ENCODE measurements around the gene POLK.
"Not testable (repeated sequence)": the region's sequence is repeated elsewhere in the genome, so short reads cannot be mapped to it uniquely, and the experiment has no call there.

POLK gene

DNA sequence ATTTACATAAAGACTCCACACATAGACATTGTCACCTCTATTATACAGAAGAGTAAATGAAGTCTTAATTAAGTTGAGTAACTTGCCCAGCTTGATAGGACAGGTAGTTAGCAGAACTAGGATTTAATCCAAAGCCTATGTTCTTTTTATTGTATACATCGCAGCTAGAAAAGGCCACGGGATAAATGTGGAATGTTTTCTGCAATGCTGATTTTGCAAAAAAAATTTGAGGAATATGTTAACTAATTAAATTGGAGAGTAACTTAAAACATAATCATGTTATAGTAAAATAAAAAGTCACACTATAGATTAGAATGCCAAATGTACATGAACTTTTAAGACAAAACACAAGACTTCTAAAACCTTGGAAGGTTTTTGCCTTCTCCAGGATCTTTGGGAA, 41.1 kb downstream of the POLK start:
- no peak for DNase-seq

DNA sequence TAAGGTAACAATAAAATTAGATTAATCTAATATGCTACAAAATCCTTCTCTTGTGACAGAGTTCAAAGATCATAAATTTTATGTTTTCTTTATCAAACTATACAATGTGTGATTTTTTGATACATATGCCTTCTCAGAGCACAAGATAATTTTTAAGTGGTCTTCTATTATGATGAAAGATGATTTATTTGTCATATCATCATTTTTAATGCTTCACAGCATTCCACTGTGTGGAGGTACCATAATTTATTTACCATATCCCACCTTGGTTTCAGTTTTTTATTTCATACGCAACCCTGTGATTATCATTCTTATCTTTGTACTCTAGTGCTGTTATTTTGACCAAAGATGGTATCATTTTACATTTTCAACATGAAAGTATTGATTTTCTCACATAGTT, 41.7 kb downstream of the POLK start:
- no peak for DNase-seq

DNA sequence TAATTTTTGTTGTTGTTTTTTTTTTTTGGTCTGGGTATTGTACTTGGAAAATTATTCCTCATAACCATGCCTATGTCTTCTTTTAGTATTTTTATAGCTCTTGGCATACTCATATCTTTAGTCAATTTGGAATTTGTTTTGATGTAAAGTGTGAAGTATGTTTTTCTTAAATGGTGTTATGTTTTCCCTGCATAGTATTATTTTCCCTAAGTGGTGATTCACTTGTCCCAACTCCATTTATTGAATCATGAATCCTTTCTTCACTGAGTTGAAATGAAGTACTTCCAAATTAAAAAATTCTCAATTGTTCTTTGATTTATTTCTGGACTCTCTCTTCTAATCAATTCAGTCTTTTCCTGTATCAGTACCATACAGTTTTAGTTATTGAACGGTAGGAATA, 46.5 kb downstream of the POLK start:
- no peak for DNase-seq

DNA sequence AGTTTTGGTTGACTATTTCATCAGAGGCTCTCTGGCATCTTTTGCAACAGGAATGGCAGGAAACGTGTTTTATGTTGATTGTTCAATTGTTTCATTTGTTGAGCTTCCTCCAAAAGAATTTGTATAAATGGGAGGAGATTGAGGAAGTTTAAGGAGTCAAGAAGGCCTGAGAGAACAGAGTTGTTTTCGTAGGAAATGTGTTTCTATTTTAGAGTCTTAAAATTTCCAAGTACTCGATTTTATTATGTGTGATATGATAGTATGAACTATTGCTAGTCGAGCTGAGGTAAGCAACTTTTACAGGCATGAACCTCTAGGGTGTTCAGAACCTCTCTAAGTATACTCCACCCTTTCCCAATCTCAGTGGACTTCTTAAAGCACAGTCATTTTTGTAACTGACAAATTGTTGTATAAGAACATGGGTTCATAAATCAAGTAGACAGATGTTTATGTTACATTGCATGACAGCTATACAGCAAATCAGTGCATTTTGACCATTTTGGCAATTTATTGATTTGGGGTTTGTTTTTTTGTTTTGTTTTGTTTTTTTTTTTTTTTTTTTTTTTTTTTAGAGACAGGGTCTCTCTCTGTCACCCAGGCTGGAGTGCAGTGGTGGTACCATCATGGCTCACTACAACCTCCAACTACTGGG, 47.4 kb downstream of the POLK start:
- DNase-seq, result no peak

DNA sequence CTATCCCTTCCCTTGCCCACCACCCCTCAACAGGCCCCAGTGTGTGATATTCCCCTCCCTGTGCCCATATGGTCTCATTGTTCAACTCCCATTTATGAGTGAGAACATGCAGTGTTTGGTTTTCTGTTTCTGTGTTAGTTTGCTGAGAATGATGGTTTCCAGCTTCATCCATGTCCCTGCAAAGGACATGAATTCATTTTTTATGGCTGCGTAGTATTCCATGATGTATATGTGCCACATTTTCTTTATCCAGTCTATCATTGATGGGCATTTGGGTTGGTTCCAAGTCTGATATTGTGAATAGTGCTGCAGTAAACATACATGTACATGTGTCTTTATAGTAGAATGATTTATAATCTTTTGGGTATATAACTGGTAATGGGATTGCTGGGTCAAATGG, 49.0 kb downstream of the POLK start:
- not testable (repeated sequence) for DNase-seq

DNA sequence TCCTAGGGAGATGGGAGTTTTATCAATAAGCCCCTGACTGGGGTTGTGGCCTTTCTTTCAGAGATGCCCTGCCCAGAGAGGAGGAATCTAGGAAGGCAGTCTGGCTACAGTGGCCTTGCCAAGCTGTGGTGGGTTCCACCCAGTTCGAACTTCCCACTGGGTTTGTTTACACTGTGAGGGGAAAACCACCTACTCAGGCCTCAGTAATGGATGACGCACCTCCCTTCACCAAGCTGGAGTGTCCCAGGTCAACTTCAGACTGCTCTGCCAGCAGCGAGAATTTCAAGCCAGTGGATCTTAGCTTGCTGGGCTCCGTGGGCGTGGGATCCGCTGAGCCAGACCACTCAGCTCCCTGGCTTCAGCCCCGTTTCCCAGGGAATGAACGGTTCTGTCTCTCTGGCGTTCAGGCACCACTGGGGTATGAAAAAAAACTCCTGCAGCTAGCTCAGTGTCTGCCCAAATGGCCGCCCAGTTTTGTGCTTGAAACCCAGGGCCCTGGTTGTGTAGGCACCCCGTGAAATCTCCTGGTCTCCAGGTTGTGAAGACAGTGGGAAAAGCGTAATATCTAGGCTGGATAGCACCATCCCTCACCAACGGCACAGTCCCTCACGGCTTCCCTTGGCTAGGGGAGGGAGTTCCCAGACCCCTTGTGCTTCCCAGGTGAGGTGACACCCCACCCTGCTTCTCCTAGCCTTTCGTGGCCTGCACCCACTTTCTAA, 54.5 kb downstream of the POLK start:
- DNase-seq, result peak in 1 of 2 experiments; percentile 34

DNA sequence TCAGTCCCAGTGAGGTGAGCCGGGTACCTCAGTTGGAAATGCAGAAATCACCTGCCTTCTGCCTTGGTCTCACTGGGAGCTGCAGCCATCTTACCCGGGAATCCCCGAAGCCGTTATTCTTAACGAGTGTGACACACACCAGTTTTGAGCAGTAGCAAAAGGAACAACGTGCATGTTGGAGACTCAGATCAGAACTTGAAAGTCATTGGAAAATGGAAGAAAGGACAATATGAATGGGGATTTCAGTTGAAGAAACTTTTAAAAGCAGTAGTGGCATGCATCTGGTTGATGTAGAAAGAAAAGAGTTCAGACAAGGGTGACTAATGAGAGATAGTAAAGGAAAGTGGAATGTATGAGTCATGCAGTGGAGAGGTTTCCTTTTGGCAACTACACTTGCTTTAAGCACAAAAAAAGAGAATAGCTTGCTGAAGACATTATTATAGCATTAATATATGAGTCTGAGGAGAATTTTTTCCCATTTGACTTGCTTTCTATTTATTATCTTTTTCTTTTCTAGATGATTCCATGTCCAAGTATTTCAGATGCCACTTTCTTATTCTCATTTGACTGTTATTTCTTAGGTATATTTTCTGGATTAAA, 55.1 kb downstream of the POLK start:
- DNase-seq, result peak; percentile 67 to 68

DNA sequence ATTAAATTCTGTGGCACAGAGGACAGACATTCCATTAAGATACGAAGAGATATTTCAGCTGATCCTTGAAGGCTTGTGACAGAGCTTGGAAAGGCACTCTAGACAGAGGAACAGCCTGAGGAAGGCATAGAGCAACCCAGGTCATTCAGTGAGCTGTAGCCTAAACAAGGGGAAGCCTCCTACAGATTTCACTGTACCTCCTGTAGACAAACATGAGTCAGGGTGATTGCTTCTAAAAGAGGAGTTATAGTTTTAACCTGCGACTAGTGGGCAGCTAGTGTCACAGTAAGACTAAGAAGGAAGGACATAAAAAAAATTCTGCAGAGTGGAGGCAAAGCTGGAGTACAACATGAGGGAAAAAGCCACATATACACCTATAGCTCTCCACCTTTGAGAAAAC, 56.0 kb downstream of the POLK start:
- peak in 1 of 2 experiments; percentile 35 for DNase-seq

DNA sequence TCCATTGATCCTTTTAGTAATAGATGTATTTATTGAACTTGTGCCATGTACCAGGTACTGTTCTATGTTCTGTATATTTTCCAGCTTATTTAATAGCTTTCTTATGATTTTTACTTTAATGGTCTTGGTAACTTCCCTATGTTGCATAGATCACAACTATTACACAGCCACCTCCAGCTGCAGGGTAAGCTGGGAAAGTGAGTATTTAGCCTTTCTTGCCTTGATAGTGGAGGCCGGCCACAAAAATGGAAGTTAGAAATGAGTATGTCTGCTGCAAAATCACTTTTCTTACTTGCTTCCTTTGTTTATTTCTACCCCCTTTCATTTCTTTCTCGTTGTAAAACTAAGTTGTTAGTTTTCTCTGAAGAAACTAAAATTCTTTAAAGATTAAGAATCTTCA, 56.5 kb downstream of the POLK start:
- DNase-seq, result no peak

DNA sequence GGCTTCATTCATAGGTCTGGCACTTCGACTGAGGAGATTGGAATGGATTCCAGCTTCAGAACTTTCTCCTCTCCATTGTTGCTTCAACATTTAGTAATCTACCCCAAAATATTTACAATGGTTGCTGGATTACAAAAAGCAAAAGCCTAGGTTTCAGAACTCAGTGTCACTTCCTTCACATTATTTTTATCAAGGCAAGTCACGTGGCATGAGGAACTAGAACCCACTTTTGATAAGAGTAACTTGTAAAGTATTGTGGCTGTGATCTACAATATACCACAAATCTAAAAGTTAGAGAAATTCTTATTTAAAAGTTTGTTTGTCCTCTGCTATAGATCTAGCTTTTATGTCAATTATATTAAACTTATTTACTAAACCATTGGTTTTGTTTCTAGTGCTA, 59.9 kb downstream of the POLK start:
- DNase-seq, result no peak

DNA sequence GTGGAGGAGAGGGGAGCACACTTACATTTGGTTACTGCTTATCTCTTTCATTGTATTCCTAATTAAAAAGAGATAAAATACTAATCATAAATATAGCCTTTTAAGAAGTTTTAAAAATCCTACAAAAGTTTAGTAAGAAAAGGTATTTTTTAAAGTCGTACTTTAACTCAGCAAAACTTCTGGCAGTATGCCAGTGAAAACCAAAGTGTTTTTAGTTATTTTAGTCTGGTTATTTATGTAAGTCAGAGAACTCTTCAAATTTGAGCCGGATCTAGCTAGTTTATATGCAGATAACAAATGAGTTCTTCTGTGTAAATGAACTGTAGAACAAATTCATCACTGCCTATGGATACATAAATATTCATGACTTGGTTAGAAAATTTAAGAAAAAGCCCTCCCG, 63.1 kb downstream of the POLK start:
- no peak for DNase-seq

DNA sequence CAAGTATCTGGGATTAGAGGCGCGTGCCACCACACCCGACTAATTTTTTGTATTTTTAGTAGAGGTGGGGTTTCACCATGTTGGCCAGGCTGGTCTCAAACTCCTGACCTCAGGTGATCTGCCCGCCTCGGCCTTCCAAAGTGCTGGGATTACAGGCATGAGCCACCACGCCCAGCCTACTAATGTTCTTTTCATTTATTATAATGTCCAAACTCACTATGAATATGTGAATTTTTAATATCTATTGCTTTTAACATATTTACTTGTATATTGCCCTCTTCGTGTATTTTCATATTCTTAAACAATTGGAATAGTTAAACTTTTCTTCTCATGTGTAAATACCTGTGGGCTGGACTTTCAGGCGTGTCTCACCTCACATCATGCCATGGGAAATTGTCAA, 66.6 kb downstream of the POLK start:
- not testable (repeated sequence) for DNase-seq

DNA sequence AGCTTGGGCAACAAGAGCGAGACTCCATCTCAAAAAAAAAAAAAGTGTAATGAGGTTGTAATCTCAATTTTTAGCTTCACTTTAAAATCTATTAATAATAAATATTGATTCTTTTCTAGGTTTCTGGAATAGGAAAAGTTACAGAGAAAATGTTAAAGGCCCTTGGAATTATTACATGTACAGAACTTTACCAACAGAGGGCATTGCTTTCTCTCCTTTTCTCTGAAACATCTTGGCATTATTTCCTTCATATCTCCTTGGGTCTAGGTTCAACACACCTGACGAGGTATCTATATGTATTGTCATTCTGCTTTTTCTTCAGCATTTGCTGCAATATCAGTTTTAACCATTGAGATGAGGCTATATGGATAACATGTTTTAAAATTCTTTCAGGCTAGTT, 73.0 kb downstream of the POLK start:
- DNase-seq, result no peak

DNA sequence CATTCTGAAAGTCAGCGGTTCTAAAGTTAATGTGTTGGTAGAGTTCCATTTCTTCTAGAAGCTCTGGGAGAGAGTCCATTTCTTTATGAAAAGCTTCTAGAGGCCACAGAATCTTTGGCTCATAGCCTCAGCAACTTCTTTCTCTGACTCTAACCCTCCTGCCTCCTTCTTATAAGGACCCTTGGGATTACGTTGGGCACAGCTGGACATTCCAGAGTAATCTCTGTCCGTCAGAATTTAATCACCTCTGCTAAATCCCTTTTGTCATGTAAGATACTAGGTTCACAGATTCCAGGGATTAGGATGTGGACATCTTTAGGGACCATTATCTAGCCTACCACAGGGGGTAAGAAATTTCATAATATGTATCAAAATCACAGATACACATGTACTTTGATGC, 77.0 kb downstream of the POLK start:
- no peak for DNase-seq

DNA sequence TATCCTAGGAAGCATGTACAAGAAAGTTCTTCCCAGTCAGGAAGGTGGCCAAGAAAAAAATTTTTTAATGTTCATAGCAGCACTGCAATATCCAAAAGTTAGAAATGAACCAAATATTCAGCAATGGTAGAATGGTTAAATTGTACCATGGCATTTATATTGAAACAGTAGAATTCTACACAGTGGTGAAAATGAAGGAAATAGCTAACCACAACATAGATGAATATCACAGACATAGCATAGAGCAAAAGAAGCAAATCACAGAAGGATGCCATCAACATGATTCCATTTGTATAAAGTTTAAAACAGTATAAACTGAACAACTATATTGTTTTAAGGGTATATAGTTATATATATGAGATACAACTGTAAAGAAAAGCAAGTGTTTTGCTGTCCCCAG, 88.8 kb downstream of the POLK start:
- DNase-seq, result no peak

DNA sequence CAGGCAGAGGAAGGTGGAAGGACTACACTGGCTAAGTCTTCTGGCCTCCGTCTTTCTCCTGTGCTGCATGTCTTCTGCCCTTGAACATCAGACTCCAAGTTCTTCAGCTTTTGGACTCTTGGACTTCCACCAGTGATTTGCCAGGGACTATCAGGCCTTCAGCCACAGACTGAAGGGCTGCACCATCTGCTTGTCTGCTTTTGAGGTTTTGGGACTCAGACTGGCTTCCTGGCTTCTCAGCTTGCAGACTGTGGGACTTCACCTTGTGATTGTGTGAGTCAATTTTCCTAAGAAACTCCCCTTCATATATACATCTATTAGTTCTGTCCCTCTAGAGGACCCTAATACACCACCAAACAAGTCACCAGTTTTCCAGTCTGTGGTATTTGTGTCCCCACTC, 89.9 kb downstream of the POLK start:
- DNase-seq, result no peak

DNA sequence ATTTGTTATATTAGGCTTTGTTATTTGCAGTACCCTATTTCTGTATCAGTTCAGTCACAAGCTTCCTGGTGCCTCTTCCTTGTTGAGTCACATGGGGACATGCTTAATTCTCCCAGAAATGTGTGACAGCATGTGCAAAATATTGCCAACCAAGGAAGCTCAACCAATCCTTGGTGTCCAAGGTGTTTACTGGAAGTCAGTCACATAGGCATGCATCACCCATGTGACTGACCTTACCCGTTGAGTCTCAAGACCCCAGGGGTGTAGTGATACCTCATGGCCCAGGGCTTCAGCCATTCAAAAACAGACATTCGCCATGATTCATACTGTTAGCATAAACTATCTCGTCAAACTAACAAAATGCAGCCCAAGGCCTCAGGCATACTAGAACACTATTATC, 90.3 kb downstream of the POLK start:
- DNase-seq, result no peak

DNA sequence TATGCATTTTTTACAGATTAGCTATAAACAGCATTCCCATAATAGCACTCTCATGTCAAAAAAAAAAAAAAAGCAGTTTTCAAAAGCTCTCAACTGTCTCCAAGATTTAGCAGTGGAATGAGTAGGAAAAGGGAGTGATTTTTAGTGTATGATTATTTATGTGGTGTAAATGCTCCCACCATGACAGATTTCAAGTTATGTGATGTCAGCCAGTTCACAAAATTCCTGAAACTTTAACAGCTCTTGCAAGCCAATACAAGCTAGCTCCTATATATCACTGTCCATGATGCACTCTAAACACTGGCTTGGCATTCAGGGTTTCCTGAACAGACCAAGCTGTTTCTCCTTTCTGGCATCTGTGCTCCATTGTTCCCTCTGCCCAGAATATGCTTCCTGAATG, 91.7 kb downstream of the POLK start:
- DNase-seq, result no peak

DNA sequence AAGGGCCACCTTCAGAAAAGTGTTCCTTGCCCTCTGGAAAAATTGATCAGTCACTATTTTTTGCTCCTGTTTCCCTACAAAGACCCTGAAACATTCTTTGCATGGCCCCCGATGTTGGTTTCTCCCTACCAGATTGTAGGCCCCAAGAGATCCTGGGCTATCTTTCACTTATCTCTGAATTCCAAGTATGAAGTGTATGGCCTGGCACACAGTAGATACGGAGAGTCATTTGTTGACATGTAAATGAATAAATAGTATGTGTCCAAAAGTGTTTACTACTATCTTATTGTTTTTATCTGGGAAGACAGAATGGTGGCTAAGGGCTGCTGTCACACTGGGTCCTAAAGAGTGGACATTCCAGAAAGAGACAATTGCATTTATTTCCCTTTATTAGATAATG, 92.1 kb downstream of the POLK start:
- no peak for DNase-seq

DNA sequence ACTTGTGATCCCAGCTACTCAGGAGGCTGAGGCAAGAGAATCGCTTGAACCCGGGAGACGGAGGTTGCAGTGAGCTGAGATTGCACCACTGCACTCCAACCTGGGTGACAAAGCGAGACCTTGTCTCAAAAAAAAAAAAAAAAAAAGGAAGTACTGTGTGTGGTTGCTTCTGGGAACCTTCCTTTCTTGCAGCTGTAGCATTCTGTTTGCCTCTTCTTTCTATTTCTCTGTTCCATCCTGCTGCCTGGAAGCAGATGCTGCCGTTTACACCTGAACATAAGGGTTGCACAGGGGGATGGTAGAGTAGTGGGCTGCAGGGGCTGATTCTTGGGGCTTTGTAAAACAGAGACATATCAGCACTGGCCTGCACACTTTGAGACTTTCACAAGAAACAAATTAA, 95.7 kb downstream of the POLK start:
- DNase-seq, result not testable (repeated sequence)

DNA sequence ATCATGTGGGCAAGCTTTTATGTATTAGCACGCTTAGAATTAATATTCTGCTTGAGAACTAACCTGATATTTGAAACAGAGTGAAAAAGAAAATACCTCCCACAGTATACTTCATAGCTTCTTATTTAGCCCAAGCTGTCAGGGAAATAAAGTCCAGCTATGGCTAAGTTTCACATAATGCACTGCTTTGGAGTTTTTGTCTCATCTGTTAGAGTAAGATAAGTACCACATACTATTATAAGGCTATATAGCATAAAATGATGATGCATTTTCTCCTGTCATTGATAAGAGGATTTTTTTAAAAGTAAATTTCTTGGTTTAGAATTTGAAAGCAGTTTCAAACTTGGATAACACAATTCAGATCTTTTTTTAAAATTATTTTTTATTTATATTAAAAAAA, 97.2 kb downstream of the POLK start:
- no peak for DNase-seq

DNA sequence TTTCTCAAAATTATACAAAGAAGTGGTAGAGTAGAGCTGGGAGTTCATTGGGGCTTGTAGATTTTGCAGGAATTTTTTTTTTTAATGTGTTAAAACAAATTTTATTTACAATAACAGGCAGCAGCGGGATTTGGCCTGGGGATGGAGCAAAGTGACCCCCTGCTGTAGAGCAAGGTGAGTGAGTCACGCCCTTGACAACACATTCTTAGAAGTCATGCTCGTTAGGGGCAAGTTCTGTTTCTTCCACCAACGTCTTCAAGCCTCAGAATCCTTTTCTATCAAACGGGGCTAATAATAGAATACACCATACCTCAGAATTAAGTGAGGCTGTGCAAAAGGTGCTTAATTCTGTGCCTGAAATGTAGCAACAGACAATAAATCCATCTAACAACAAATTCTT, 98.5 kb downstream of the POLK start:
- no peak for DNase-seq

DNA sequence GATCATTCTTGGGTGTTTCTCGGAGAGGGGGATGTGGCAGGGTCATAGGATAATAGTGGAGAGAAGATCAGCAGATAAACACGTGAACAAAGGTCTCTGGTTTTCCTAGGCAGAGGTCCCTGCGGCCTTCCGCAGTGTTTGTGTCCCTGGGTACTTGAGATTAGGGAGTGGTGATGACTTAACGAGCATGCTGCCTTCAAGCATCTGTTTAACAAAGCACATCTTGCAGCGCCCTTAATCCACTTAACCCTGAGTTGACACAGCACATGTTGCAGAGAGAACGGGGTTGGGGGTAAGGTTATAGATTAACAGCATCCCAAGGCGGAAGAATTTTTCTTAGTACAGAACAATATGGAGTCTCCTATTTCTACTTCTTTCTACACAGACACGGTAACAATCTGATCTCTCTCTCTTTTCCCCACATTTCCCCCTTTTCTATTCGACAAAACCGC, 99.2 kb downstream of the POLK start:
- not testable (repeated sequence) for DNase-seq

Measured in activated T-cell treated with anti-CD3 and anti-CD28 coated beads, Interleukin-2, amount 50 U/mL, for 48 hours (primary cell).